Esophagus muscularis mucosa (tissue), 3 donors: Measurements from ENCODE around the gene ZNF438.

Experiments used
- POLR2A ChIP-seq: fragments of 450-650 bp; IDR thresholded peaks from one replicate; pipeline ENCODE4 v1.6.1; 2017; ENCODE audit warnings: antibody characterized with exemption, moderate library complexity, mild to moderate bottlenecking, low read depth
- POLR2AphosphoS5 ChIP-seq, 2 donors: sonication (generic); formaldehyde crosslinking; IDR thresholded peaks; one replicate each; pipeline ENCODE4 v1.6.1; 2017; ENCODE audit warnings: antibody characterized with exemption in 2 of 2
- TF ChIP-seq, protein P1 (sequence below), 3 experiments: fragments of 200-600 bp in 2 of 3; fragments of 450-650 bp in 1 of 3; sonication (generic) in 2 of 3; IDR thresholded peaks; one replicate each; pipeline ENCODE4 v1.5.1; 2017 to 2019; ENCODE audit warnings: antibody characterized with exemption in 3 of 3, mild to moderate bottlenecking in 2 of 3, moderate library complexity in 1 of 3

DNA sequence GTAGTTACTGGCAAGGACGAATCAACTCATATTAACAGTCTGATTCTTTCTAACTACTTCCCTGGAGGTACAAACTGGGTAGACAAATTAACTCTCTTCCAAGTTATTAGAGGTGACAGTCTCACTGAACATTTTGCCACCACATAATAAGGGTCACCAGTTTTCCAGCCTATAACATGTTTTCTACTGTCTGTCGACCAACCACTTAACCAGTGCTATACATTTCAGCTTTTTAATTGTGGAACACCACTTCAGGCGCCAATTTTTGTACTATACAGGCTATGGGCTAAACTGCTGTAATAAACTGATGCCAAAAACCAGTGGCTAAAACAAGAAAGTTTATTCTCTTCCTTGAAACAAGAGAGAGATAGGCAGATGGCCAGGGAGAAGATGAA lies 13.3 kb downstream of the ZNF438 start:
- TF ChIP-seq, protein P1, sequence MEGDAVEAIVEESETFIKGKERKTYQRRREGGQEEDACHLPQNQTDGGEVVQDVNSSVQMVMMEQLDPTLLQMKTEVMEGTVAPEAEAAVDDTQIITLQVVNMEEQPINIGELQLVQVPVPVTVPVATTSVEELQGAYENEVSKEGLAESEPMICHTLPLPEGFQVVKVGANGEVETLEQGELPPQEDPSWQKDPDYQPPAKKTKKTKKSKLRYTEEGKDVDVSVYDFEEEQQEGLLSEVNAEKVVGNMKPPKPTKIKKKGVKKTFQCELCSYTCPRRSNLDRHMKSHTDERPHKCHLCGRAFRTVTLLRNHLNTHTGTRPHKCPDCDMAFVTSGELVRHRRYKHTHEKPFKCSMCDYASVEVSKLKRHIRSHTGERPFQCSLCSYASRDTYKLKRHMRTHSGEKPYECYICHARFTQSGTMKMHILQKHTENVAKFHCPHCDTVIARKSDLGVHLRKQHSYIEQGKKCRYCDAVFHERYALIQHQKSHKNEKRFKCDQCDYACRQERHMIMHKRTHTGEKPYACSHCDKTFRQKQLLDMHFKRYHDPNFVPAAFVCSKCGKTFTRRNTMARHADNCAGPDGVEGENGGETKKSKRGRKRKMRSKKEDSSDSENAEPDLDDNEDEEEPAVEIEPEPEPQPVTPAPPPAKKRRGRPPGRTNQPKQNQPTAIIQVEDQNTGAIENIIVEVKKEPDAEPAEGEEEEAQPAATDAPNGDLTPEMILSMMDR (IDR thresholded peaks at IDR 0.05) = no peak
- no peak for TF ChIP-seq POLR2A
- TF ChIP-seq POLR2AphosphoS5 (IDR thresholded peaks at IDR 0.05) = no peak
